HCT116 (cell line): Measurements from ENCODE around the gene NAALADL2.

Experiments
- ATF3 ChIP-seq: IDR thresholded peaks from 2 replicates; pipeline ENCODE4 v1.6.1; 2012
- CTCF ChIP-seq, 3 experiments: fragments of 200-600 bp in 1 of 3; sonication (generic) in 1 of 3; IDR thresholded peaks in 2 of 3; conservative IDR thresholded peaks in 1 of 3; 2 replicates each; pipeline ENCODE4 v1.5.1; 2012 to 2017; ENCODE audit warnings: low read depth in 2 of 3, low read length in 2 of 3, antibody characterized with exemption in 1 of 3, borderline replicate concordance in 1 of 3, control low read depth in 1 of 3, mild to moderate bottlenecking in 1 of 3, mixed read lengths in 1 of 3, mixed run types in 1 of 3, moderate library complexity in 1 of 3; ENCODE audit not compliant: insufficient read depth in 1 of 3
- EGR1 ChIP-seq: IDR thresholded peaks from 2 replicates; pipeline ENCODE4 v1.6.1; 2012; ENCODE audit warnings: low read depth
- EZH2 ChIP-seq: fragments of 200-600 bp; sonication (generic); IDR thresholded peaks from 2 replicates; pipeline ENCODE4 v1.6.1; 2017; ENCODE audit warnings: antibody characterized with exemption, mixed run types
- EZH2phosphoT487 ChIP-seq: fragments of 200-600 bp; IDR thresholded peaks from 2 replicates; pipeline ENCODE4 v1.6.1; 2018; ENCODE audit warnings: antibody characterized with exemption, borderline replicate concordance
- MAX ChIP-seq: IDR thresholded peaks from 2 replicates; pipeline ENCODE4 v1.6.1; 2012
- POLR2A ChIP-seq: IDR thresholded peaks from 2 replicates; pipeline ENCODE4 v1.7.0; 2011; ENCODE audit warnings: borderline replicate concordance; ENCODE audit not compliant: insufficient read depth, insufficient read length; ENCODE audit errors: extremely low read depth
- POLR2AphosphoS5 ChIP-seq: IDR thresholded peaks from 2 replicates; pipeline ENCODE4 v1.6.1; 2011; ENCODE audit warnings: mild to moderate bottlenecking, low read depth, low read length, moderate library complexity
- REST ChIP-seq: IDR thresholded peaks from 2 replicates; pipeline ENCODE4 v1.6.1; 2012; ENCODE audit warnings: low read depth

- no peak for TF ChIP-seq POLR2A
- TF ChIP-seq EZH2: no peak
- no peak for TF ChIP-seq CTCF (IDR thresholded peaks at IDR 0.05 in 2 of 3, conservative IDR thresholded peaks at IDR 0.05 in 1 of 3; ENCODE audit: borderline replicate concordance in 1 of 3, insufficient read depth in 1 of 3, low read depth in 2 of 3, low read length in 2 of 3)
- TF ChIP-seq POLR2AphosphoS5: no peak
- no peak for TF ChIP-seq EGR1
- no peak for TF ChIP-seq ATF3
- no peak for TF ChIP-seq EZH2phosphoT487
- TF ChIP-seq MAX: no peak
- no peak for TF ChIP-seq REST
Observed at GRCh38 chr3:175149675-175150074, 290.5 kb downstream of the NAALADL2 start.
